HTR-8/SVneo (cell line): ENCODE data around the gene PRKG1.
"Not testable (repeated sequence)": the region's sequence is repeated elsewhere in the genome, so short reads cannot be mapped to it uniquely, and the experiment has no call there.

ENCODE experiments used
- DNase-seq: peaks from one replicate; pipeline ENCODE4 v3.0.0; 2011; ENCODE audit warnings: low spot score, mixed read lengths; ENCODE audit not compliant: insufficient read length
- FAIRE-seq: peaks from 2 replicates; lab custom pipeline; 2011; peaks lifted over from hg19 to GRCh38; lab: Jason Lieb, UNC

PRKG1 gene

GRCh38 chr10:51358227-51358626 is 283.9 kb downstream of the PRKG1 start:
- DNase-seq (no peak), FAIRE-seq (no peak)

DNA sequence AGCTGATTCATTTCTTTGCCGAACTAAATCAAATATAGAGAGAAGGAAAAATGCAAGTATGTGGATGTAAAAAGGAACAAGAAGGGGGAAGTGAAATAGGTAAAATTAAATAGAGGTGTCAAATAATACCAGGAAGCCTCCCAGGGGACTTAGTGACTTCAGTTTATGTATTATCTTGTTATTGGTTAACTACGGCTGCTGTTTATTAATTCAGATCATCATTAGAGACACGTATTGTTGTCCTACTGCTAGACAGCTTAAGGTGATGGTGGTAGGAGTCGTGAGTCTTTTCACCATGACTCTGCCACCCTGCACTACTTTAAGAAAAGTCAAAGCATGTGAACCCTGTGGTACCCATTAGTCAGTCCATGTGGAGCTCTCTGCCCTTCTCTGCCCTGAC is 289.1 kb downstream of the PRKG1 start:
- DNase-seq (no peak), FAIRE-seq (no peak)

- FAIRE-seq (no peak), DNase-seq (no peak)
Observed at GRCh38 chr10:51364674-51365073, 290.4 kb downstream of the PRKG1 start.

DNA sequence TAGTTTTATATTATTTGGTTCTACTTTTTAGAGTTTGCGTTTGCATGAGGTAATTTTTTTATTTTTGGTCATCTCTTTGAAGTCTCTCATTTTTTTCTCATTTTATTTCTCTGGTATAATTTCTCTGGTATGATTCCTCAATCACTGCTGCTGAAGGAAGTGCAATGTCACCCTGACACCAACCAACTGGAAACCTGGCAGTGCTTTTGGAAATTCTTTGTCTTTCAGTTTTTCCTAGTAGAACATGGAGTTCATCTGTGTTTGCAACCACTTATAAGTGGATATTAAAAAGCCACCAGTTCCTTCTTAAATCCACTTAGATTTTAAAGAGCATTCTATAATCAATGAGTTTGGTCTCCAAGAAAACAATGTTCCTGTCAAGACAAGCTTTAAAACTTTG is 291.8 kb downstream of the PRKG1 start:
- DNase-seq: no peak
- FAIRE-seq: no peak

DNA sequence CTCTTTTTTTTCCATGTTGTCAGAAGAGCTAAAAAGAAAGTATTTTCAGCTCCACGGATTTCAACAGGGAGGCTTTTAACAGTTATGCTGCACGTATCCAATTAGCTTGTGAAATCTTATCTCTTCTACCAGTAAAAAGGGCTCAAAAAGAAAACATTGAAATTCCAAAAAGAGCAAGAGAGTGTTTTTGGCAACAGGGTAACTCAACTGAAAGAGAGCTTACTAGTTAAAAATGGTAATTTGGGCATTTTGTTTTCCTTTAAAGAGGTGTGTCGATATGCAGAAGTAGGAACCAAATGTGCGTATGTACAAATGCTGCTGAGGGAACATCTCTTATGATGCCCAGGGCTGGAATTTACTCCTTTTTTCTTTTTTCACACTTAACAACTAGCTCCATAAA is 292.8 kb downstream of the PRKG1 start:
- FAIRE-seq (no peak), DNase-seq (no peak)

- FAIRE-seq: no peak
- no peak for DNase-seq
Observed at GRCh38 chr10:51367694-51368093, 293.4 kb downstream of the PRKG1 start.

DNA sequence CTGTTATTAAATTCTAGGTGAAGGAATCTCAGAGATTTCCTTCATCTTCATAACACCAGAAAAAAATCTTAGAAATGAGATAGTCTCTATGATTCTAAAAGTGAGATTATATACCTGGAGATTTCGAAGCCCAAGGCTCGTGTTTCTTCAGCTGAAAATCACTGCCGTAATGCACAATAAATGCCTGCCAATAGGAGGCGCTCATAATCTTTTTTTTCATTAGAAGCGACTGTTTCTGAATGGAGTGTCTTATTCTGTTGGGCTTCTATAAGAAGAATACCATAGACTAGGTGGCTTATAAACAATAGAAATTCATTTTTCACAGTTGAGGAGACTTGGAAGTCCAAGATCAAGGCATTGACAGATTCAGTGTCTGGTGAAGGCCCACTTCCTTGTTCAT is 294.7 kb downstream of the PRKG1 start:
- FAIRE-seq: no peak
- no peak for DNase-seq

- FAIRE-seq (no peak), DNase-seq (no peak)
Observed at GRCh38 chr10:51369903-51370302, 295.6 kb downstream of the PRKG1 start.

DNA sequence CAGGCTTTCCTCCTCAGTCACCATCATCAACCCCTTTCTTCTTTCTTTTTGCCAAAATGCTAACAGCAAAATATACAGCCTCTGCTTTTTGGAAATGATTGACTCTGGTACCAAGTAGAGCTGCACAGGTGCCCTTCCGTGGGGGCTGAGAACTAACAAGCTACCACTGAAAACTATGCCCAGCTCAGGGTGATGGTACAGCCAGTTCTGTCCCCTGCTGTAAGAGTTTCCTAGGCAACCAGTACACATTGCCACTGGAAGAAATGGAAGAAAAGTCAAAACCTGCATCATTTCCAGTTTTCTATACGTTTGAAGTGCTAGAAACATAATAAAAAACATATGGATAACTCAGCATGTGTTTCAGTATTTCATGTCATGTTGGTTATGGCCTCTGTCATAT is 297.5 kb downstream of the PRKG1 start:
- no peak for DNase-seq
- no peak for FAIRE-seq

- FAIRE-seq: no peak
Observed at GRCh38 chr10:51375790-51376189, 301.5 kb downstream of the PRKG1 start.

GRCh38 chr10:51377070-51377931 is 303.0 kb downstream of the PRKG1 start:
- DNase-seq: no peak
- FAIRE-seq: no peak

More at GRCh38 chr10:51375790-51376189, 301.5 kb downstream of the PRKG1 start:
- DNase-seq: no peak

DNA sequence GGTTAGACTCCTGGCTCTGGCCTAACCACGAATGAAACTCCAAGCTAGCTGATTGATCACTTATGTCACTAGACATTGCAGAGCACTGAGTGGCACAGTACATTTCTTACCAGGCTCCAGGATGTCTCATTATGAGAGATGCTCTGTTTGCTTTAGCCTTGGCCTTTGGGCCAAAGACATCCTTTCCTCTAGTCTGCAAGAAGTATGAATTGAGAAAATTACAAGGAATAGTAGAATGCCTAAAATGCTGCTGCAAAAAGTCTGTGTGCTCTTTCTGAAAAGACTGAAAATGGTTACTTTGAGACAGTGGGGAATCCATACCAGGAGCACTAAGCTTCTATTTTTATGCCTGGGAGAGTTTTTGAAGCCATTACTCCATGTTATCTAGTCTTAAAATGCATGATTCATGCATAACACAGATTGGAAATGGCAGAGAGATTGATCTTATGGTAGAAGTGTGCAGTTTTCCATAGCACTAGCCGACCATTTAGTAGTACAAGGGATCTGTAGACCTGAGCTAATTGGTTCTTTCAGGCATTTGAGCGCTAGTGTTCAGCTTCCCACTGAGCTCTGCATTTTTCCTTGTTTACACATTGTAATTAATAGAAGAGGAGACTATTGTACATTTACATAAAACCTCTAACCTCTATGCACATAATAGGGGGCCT is 303.8 kb downstream of the PRKG1 start:
- DNase-seq: no peak
- FAIRE-seq: no peak

- FAIRE-seq (no peak), DNase-seq (no peak)
Observed at GRCh38 chr10:51382181-51382580, 307.9 kb downstream of the PRKG1 start.

DNA sequence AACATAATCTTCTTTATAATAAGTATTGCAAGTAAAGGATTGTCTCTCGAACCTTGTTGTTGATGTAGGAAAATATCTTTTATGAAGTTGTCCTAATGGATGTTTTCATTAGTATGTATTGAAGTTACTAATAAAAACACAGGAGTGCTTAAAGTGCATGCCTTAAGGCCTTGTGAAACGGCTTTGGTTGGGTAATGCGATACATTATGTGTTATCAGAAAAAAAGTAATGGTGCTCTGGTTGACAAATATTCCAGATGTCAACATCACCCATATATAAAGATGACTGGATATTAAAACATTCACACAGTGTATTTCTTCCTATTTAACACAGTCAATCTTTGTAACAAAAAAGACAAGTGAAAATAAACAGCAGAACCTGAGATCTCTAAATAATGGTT is 310.7 kb downstream of the PRKG1 start:
- no peak for DNase-seq

DNA sequence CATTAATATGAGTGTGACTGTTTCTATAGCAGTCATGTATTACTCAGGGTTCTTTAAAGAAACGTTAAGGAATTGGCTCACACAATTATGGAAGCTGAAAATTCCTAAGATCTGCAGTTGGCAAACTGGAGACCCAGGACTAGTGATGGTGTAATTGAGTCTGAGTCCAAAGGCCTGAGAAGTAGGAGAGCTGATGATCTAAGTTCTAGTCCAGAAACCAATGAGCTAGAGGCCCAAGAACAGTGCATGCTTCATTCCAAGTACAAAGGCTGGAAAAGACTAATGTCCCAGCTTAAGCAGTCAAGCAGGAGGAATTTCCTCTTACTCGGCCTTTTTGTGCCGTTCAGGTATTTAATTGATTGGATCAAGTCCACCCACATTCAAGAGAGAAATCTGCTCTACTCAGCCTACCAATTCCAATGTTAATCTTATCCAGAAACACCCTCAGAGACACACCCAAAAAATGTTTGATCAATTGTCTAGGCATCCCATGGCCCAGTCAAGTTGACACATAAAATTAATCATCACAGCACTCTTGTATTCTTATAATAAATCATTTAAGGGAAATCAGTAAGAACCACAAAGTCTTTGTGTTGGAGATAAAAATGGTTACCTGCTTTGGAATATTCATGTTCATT is 312.1 kb downstream of the PRKG1 start:
- FAIRE-seq (no peak), DNase-seq (no peak)

More for the DNA sequence above, 310.7 kb downstream of the PRKG1 start:
- FAIRE-seq: no peak

DNA sequence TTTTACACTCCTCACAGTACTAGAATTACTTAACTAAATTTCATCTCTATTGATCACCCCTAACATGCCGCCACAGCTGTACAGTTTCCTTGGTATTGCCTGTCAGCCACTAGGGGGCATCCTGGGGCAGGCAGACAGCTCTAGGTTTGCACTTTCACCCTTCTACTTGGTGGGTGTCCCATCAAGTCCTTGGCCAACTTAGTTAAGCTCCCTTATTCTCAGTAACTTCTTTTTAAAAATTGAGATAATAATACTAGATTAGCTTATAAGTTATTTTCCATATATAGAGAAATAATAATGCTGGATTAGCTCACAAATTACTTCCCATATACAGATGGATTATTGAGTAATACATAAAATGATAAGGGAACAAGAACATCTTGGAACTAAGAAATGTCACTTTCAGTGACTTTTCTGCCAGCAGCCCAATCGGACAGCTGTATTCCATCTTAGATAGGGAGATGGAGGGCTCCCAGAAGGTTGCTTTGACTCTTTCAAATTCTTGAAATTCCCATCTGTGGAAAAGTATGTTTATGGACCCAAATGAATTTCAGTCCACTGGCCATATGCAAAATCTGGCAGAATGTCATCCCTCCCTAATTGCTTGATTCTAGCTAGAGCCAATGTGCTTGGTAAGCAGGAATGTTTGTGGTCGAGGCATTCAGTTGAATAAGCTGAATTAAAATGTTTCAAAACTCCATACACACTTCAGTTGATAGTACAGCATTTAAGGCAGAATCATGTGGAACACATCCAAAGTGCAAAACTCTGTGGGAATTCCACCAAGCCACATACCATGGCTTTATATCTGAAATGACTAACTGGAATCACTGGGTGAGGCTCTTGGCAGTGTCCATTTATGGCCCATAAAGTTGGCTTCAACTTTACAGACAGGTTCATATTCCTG is 315.4 kb downstream of the PRKG1 start:
- FAIRE-seq: no peak

GRCh38 chr10:51393006-51393405 is 318.7 kb downstream of the PRKG1 start:
- not testable (repeated sequence) for DNase-seq, FAIRE-seq

More for the DNA sequence above, 315.4 kb downstream of the PRKG1 start:
- DNase-seq: peak; percentile 3

GRCh38 chr10:51394039-51394438 is 319.8 kb downstream of the PRKG1 start:
- FAIRE-seq: no peak
- DNase-seq: no peak

GRCh38 chr10:51397244-51397643 is 323.0 kb downstream of the PRKG1 start:
- FAIRE-seq (no peak), DNase-seq (no peak)

- FAIRE-seq: no peak
- no peak for DNase-seq
Observed at GRCh38 chr10:51397695-51398094, 323.4 kb downstream of the PRKG1 start.
